Activated B cell treated with CpG ODN at 0.5 μM for 24 hours (primary cell): ENCODE results near the gene FUT3. TPM values are rescaled to one million over a fixed set of nuclear protein-coding genes. Genes with fewer than 3 reads are reported as not detected.

ENCODE experiments used
- ATAC-seq: fragments of 200-7000 bp; cut with Tn5 transposase; one replicate; pipeline ENCODE4 v1.10.0; 2021; ENCODE audit warnings: low read depth, mild to moderate bottlenecking, moderate library complexity
- CTCF ChIA-PET: fragments of 350-600 bp; sonication (Branson Sonifier 250); formaldehyde crosslinking; loops from one replicate; lab custom pipeline; 2021; ENCODE audit warnings: antibody characterized with exemption; lab: Charles Lee
- POLR2A ChIA-PET: fragments of 350-600 bp; sonication (Branson Sonifier 250); formaldehyde crosslinking; loops from one replicate; lab custom pipeline; 2021; ENCODE audit warnings: antibody characterized with exemption; lab: Charles Lee
- DNase-seq: peaks from one replicate; pipeline ENCODE4 v3.0.0; 2022
- H3K27ac Mint-ChIP-seq: one replicate; pipeline ENCODE4 v1.8.0; 2020; ENCODE audit warnings: mixed read lengths
- H3K27me3 Mint-ChIP-seq: one replicate; pipeline ENCODE4 v1.8.0; 2021; ENCODE audit warnings: mixed read lengths
- H3K36me3 Mint-ChIP-seq: one replicate; pipeline ENCODE4 v1.8.0; 2021; ENCODE audit warnings: low read depth, mixed read lengths
- H3K4me1 Mint-ChIP-seq: one replicate; pipeline ENCODE4 v1.8.0; 2021; ENCODE audit warnings: mixed read lengths
- H3K4me3 Mint-ChIP-seq: one replicate; pipeline ENCODE4 v1.8.0; 2020; ENCODE audit warnings: mild to moderate bottlenecking, mixed read lengths
- H3K9me3 Mint-ChIP-seq: one replicate; pipeline ENCODE4 v1.8.0; 2020; ENCODE audit warnings: mixed read lengths
- intact Hi-C: fragments of 100-400 bp; cut with micrococcal nuclease; formaldehyde crosslinking; loops from one replicate; pipeline ENCODE4 v1.15.1; 2024
- total RNA-seq: library from RNA; stranded (reverse); gene quantifications from 2 replicates; pipeline ENCODE4 v1.2.3, GENCODE V29; 2022
- TF ChIP-seq, protein P1 (sequence below): fragments of 200-600 bp; IDR thresholded peaks from one replicate; pipeline ENCODE4 v1.8.0; 2022; ENCODE audit warnings: antibody characterized with exemption, mild to moderate bottlenecking

Gene FUT3
- total RNA-seq, 1 donor from 2014 or later, result not detected

DNA sequence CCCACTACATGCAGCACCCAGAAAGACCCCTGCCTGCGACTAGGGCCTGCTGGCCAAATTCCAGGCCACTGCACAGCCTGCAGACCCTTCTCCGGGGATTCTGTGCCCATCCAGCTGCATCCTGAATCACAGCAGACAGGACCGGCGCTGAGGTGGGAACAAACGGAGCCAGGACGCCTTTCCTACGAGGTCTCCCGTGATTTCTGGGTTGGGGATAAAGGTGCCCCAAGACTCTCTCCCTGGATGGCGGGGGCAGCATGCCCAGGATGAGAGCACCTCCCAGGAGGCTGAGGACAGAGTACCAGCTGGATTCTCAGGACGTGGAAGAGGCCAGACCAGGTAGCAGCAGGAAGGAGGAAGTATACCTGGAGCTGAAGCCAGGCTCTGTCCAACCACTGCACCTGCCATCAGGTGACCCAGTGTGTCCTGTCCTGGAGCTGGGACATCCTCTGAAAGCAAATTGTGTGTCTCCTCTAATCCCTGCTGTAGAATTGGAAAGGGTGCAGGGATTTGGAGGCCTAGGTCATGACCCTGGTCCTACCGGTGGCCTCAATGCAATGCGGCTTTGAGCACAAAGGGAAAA lies 22.5 kb upstream of the FUT3 start:
- ChIA-PET POLR2A (no interaction called here), CTCF (no interaction called here)
- no peak overlapping the region for H3K4me3 Mint-ChIP-seq

DNA sequence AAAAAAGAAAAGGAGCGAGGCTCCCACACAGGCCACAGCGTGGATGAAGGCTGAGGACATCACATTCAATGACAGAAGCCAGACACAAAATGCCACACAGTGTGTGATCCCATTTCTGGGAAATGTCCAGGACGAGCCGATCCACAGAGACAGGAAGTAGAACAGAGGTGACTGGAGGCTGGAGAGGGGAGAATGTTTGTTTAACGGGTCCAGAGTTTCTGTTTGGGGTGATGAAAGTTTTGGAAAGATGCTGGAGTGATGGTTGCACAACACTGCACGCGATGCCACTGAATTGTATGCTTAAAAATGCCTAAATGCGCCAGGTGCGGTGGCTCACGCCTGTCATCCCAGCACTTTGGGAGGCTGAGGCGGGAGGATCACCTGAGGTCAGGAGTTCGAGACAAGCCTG lies 19.7 kb upstream of the FUT3 start:
- no peak for DNase-seq
- POLR2A ChIA-PET, result no interaction called here
- intact Hi-C loops, result no loop called here
- no peaks in the 10 kb centered on the region for H3K9me3 Mint-ChIP-seq
- H3K36me3 Mint-ChIP-seq, result no peaks in the 10 kb centered on the region
- no peak overlapping the region for H3K27ac Mint-ChIP-seq
- TF ChIP-seq, protein P1, sequence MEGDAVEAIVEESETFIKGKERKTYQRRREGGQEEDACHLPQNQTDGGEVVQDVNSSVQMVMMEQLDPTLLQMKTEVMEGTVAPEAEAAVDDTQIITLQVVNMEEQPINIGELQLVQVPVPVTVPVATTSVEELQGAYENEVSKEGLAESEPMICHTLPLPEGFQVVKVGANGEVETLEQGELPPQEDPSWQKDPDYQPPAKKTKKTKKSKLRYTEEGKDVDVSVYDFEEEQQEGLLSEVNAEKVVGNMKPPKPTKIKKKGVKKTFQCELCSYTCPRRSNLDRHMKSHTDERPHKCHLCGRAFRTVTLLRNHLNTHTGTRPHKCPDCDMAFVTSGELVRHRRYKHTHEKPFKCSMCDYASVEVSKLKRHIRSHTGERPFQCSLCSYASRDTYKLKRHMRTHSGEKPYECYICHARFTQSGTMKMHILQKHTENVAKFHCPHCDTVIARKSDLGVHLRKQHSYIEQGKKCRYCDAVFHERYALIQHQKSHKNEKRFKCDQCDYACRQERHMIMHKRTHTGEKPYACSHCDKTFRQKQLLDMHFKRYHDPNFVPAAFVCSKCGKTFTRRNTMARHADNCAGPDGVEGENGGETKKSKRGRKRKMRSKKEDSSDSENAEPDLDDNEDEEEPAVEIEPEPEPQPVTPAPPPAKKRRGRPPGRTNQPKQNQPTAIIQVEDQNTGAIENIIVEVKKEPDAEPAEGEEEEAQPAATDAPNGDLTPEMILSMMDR, result no peak
- ATAC-seq, result no peak
- H3K4me1 Mint-ChIP-seq, result no peaks in the 10 kb centered on the region
- CTCF ChIA-PET, result no interaction called here
- H3K4me3 Mint-ChIP-seq, result no peak overlapping the region
- H3K27me3 Mint-ChIP-seq, result peaks cover under 1% of the 10 kb centered on the region

More for the DNA sequence above, 22.5 kb upstream of the FUT3 start:
- Mint-ChIP-seq H3K9me3 (no peaks in the 10 kb centered on the region), H3K36me3 (no peaks in the 10 kb centered on the region), H3K27me3 (peaks cover under 1% of the 10 kb centered on the region), H3K27ac (no peak overlapping the region), H3K4me1 (no peaks in the 10 kb centered on the region)
- intact Hi-C loops, result no loop called here
- TF ChIP-seq, protein P1, result no peak
- DNase-seq (no peak), ATAC-seq (no peak)

- DNase-seq (no peak), ATAC-seq (no peak)
- TF ChIP-seq, protein P1, result no peak
- intact Hi-C loops, result no loop called here
- H3K27ac Mint-ChIP-seq, result no peak overlapping the region
- no peaks in the 10 kb centered on the region for H3K36me3 Mint-ChIP-seq
- CTCF ChIA-PET, result no interaction called here
- H3K4me1 Mint-ChIP-seq, result no peaks in the 10 kb centered on the region
- no peaks in the 10 kb centered on the region for H3K9me3 Mint-ChIP-seq
- no peak overlapping the region for H3K4me3 Mint-ChIP-seq
- H3K27me3 Mint-ChIP-seq, result peaks cover 9% of the 10 kb centered on the region
- POLR2A ChIA-PET, result no interaction called here
Observed at GRCh38 chr19:5867201-5868136, 16.2 kb upstream of the FUT3 start.

DNA sequence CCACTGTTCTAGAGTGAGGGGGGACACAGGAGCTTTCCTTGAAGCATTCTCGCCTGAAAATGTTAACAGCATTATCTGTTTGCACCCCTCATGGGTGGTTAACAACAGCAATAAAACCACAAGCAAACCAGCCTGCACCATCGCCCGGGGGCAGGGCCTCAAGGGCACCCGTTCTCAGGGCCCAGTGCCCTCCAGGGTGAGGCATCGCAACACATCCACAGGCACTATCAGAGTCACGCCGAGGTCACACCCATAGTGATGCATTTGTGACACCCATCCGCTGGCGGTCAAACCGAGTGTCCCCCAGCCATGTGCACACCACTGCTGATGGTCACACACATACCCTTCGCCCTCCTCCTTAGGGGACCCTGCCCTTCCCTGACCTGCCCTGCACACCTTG lies 14.5 kb upstream of the FUT3 start:
- no peak overlapping the region for H3K4me3 Mint-ChIP-seq
- CTCF ChIA-PET, result no interaction called here
- no peak overlapping the region for H3K27ac Mint-ChIP-seq
- POLR2A ChIA-PET, result no interaction called here
- ATAC-seq, result no peak
- no peak for DNase-seq
- no peaks in the 10 kb centered on the region for H3K9me3 Mint-ChIP-seq
- intact Hi-C loops, result no loop called here
- no peaks in the 10 kb centered on the region for H3K36me3 Mint-ChIP-seq
- H3K27me3 Mint-ChIP-seq, result peaks cover 9% of the 10 kb centered on the region
- H3K4me1 Mint-ChIP-seq, result no peaks in the 10 kb centered on the region
- TF ChIP-seq, protein P1, result no peak

DNA sequence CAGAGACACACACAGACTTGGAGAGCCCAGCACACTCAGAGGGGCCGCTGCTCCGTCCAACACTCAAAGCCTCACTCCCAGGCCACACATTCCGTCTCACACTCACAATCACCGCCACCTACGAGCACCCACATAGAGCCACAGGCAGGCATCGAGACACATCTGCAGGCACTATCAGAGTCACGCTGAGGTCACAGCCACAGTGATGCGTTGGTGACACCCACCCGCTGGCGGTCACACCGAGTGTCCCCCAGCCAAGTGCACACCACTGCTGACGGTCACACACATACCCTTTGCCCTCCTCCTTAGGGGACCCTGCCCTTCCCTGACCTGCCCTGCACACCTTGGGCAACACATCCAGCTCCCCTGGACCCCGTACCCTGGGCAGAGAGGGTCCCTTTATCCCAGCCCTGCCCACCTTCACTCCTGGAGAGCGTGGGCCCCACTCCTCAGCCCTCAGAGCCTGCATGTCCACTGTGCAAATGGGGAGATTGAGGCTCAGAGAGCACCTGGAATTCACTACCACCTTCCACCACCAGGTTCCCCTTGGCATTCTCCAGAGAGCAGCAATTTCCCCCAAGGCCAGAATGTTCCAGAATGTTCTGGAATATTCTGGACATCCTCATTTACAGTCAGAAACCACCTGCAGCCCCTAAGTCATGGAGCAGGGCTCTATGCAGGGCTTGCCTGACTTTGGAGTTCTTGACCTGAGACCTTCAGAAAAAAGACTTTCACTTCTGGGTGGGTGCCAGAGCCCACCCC lies 13.7 kb upstream of the FUT3 start:
- Mint-ChIP-seq H3K4me1 (no peaks in the 10 kb centered on the region), H3K9me3 (no peaks in the 10 kb centered on the region), H3K36me3 (no peaks in the 10 kb centered on the region), H3K27ac (peak overlapping the region; percentile 27), H3K4me3 (no peak overlapping the region), H3K27me3 (peaks cover 13% of the 10 kb centered on the region)
- intact Hi-C loops, result no loop called here
- TF ChIP-seq, protein P1, result no peak
- ChIA-PET POLR2A (no interaction called here), CTCF (no interaction called here)
- DNase-seq, result no peak
- ATAC-seq, result no peak
